GM18867 (cell line): Measurements from ENCODE around the gene NCAM1.

Experiments used
- ATAC-seq: cut with Tn5 transposase; IDR thresholded peaks from one replicate; pipeline ENCODE4 v1.9.1; 2021; ENCODE audit warnings: mild to moderate bottlenecking, moderate library complexity; ENCODE audit not compliant: unreplicated experiment

Gene NCAM1

GRCh38 chr11:113121746-113122145 lies 160.5 kb downstream of the NCAM1 start:
- ATAC-seq = no peak

DNA sequence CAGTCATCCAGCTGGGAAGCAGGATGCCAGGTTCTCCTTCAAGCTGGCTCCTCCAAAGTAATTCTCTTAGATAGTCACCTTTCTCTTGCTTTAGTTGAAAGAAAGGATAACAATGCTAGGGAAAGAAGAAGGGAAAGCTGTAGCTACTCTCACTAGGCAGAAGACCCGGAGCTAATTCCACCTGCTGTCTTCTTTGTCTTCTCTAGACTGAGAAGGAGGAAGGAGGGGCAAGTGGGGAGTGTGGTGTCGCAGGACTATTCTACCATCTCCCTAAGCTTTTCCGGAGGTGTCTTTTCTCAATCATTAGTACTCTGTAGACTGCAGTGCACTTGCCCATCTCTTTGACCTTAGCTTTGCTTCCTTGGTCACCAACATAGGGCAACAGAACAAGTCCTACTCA lies 162.8 kb downstream of the NCAM1 start:
- ATAC-seq = no peak

DNA sequence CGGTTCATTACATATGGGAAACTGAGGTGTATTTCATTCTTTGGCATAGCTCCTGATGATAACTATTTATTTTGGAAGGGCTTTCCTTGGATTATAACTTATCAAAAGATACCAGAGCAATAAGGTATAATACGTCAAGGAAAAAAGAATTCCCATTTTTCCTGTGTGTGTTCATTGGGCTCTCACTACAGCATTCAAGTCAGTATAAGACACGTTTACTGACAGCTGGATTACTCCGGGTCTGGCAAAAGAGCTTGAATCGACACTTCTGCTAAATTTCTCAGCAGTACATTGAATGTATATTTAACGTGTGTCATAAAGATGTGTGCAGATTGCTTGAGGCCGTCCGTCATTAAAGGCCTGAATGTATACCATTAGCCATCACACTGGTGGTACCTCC lies 163.4 kb downstream of the NCAM1 start:
- ATAC-seq = no peak

- ATAC-seq = no peak
These were observed 168.2 kb downstream of the NCAM1 start for GRCh38 chr11:113129261-113129992.

- ATAC-seq = no peak
These were observed 170.0 kb downstream of the NCAM1 start for GRCh38 chr11:113131036-113131775.

DNA sequence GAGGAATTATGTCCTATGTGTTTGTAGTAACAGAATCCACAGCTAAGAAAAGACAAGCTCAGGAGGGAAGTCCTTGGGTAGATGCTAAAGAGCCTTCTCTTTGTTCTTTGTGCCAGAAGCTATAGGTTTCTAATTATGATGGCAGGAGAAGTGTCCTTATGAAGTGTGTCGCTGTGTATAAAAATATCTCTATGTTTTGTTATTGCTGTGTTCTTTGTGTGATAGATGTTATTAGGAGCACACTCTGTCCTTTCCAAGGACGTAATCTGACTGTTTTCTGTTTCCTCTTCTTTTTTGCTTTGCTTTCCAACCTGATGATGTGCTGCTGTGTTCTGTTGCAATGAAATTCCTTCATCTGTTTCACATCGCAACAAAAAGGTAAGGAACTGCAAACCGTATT lies 171.9 kb downstream of the NCAM1 start:
- no peak for ATAC-seq

GRCh38 chr11:113134626-113135025 lies 173.4 kb downstream of the NCAM1 start:
- ATAC-seq = no peak

DNA sequence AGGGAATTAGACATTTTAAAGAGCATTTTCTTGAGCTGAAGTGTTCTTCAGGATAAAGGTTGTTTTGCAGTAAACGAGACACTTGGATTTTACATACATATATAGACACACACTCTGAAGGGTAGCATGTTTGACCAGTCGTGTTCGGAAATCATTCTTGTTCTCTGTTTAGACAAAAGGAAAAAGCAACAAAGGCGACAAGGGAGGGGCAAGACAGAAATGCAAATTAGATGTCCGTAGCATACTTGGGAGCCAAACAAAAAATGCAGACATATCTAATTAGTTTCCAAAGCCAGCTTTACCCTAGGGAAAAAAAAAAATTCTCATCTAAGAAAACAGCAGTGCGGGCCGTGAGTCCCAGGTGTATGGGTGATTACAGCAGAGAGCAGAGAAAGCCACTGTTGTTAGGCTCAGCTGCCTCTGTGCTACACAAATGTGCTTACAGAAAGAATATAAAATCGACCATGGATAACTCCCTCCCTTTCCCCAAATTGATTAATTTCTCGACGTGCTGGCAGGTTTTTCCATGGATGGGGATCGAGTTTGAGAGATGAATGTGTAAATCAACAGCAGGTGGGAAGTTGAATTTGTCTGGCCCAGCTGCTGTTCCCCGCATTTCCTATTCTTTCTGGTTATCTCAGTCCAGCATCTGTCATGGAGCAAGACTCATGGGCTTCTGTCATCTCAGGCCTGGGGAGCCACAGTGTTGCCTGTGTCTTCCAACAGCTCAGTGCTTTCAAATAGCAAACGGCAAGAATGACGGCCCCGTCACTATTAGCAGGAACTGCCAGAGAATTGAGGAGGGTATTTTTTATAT lies 176.7 kb downstream of the NCAM1 start:
- no peak for ATAC-seq

DNA sequence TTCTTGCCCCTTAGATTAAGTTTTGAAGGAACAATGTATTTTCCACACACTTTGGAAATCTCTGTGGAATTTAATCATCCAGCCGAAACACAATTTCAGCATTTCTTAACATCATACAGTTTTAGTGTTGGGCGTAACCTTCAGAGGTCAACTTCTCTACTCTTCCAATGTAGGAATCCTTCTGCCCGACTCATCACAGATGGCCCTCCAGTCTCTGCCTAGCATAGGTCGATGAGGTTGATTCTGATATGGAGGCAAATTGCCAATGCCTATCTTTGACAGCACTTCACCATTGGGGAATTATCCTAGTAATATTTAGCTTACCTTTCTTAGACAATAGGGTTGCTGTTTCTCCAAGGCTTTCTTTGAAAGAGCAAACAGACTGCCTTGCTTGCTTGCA lies 177.5 kb downstream of the NCAM1 start:
- ATAC-seq = no peak

- no peak for ATAC-seq
These were observed 179.8 kb downstream of the NCAM1 start for GRCh38 chr11:113141010-113141409.

GRCh38 chr11:113142508-113142907 lies 181.3 kb downstream of the NCAM1 start:
- ATAC-seq = no peak

DNA sequence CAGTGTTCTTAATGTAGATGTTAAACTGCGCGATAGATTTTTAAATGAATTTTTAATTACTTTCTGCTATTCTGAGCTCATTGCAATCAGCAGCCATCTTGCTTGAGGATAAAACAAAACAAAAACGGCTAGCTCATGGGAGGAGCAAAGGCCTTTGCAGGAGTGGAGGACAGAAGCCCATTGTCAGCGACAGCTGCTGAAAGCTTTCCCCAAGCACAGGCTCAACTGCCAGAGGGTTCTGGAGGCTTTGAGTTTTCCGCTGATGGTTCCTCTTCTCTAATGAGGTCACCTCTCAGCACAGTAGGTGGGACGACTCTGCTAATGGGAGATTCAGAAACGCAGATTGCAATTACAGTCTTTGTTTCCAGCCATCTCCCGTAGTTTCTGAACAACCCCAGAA lies 186.0 kb downstream of the NCAM1 start:
- no peak for ATAC-seq

DNA sequence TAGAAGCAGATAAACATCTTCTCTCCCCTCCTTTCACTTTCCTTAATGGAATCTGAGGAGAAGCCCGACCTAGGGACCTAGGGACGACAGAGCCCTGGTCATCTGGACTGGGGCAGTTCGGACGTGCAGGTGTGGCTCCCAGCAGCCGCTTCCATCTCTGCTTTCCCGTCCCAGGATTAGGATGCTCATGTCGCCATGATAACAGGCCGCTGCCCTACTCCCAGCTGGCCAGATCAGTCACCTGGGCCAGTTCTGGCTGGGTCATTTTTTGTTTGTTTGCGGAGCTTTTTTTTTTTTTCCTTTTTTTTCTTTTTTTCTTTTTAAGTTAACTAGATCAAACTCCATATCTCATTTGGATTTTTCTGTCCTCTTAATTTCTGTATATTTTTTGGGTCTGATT lies 186.9 kb downstream of the NCAM1 start:
- no peak for ATAC-seq

- ATAC-seq = no peak
These were observed 187.4 kb downstream of the NCAM1 start for GRCh38 chr11:113148652-113149051.

DNA sequence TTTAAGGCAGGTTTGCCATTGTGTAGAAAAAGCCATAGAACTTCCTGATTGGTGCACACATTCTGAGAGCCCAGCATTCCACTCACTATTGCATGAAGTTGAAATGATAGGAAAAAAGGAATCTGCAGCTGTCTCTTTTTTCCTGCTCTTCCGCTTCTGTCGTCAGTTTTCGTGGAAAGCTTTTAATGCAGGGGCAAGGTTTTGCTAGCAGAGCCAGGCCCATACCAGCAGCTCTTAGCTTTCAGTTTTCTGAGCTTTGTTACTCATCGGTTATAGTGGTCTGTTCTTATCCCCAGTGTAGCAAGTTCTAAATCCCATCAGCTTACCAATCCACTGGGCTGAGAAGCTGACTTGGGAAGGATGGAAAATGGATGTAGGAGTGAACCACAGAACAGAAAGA lies 190.3 kb downstream of the NCAM1 start:
- ATAC-seq = no peak

DNA sequence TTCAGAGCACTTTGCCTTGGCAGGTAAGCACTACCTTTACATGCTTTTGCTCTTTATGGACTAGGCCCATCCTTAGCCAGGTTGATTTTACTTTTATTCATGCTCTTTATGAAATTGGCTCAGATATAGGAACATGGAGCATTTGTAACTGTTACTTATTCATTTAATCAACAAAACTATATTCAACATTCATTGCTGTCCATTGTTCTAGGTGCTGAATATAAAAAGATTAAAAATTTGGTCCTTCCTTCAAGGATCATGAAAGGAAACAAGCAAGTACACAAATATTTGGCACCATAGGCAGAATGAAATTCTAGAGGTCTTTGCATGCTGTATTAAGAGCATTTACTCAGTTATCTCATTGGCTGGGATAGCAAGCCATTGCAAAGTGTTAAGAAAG lies 191.3 kb downstream of the NCAM1 start:
- no peak for ATAC-seq

- no peak for ATAC-seq
These were observed 192.6 kb downstream of the NCAM1 start for GRCh38 chr11:113153847-113154246.

DNA sequence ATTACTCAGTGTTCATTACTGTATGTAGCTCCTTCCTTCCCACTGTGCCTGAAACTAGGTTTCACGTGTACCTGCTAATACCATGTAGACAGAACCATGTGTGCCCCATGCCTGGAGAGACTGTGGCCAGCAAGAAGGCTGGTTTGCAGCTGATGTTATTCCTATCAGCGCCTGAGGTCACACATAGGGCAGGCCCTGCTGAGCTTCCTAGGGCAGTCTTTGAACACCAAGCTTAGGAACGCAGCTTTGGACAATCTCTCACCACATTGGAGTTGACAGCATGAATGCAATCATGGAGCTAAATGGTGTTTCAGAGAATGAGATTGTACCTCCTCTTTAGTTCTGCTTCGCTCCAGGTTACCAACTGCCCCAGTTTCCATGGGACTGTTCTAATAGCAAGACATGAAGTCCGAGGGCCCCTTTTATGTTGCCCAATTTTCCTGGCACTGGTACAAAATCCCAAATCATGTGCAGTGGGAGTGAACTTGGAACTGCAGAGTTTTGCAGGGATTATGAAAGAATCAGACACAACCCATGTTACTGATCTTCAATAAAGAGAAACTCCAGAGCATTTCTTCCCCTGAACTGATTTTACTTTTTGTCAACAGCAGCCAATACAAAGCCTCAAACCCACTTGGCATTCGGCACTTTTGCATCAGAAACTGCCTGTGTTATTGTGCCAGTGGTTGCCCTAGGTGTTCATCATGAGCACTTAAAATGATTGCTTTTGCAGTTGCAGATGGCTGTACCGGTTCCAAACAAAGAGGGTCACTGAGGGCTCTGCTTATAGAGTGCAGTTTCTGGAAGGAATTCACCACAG lies 199.0 kb downstream of the NCAM1 start:
- no peak for ATAC-seq

- ATAC-seq = no peak
These were observed 199.5 kb downstream of the NCAM1 start for GRCh38 chr11:113160808-113161124.

GRCh38 chr11:113161711-113162591 lies 200.7 kb downstream of the NCAM1 start:
- ATAC-seq = no peak
